SK-N-SH treated with all-trans-retinoic acid at 6 μM for 48 hours (cell line): Measurements from ENCODE around the gene CLMN.

Experiments used
- PATZ1 ChIP-seq: fragments of 250-450 bp; sonication (Bioruptor Pico); IDR thresholded peaks from 2 replicates; pipeline ENCODE4 v1.8.0; 2020; ENCODE audit warnings: mild to moderate bottlenecking, moderate library complexity, borderline replicate concordance
- PPARA ChIP-seq: fragments of 250-450 bp; sonication (Bioruptor Pico); IDR thresholded peaks from 2 replicates; pipeline ENCODE4 v1.5.0; 2020; ENCODE audit warnings: mild to moderate bottlenecking, borderline replicate concordance

- TF ChIP-seq PATZ1 (no peak), PPARA (no peak)
Measured at GRCh38 chr14:95231966-95232633, 87.6 kb downstream of the CLMN start.
